ENCODE measurements around the gene PLA1A. TPM values are rescaled to one million over a fixed set of nuclear protein-coding genes. Genes with fewer than 3 reads are reported as not detected.

Gene PLA1A
- total RNA-seq, 1 donor from 2014 or later, result 15.0 TPM

DNA sequence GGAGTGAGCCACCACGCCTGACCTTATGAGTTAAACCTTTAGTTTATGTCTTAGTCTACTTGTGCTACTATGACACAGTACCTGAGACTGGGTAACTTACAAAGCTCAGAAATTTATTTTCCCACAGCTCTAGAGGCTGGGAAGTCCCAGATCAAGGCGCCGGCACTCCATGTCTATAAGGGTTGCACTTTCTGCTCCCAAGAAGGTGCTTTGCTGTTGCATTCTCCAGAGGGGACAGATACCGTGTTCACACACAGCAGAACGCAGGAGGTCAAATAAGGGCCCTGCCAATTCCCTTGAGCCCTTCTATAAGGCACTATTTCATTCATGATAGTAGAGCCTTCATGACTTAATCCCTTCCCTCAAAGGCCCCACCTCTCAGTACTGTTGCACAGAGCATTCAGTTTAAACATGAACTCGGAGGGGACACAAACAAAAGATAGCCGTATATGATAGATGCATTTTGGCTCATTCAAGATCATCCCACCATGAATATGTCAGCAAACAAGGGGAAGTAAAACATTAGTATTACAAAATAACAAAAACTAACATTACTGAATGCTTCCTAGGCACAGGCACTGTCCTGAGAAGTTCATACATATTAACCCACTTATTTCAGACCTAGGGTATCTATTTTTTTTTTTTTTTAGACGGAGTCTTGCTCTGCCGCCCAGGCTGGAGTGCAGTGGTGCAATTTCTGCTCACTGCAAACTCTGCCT lies 26.5 kb downstream of the PLA1A start:
- H3K27ac ChIP-seq, result no peak overlapping the region
- H3K4me3 ChIP-seq, result no peak overlapping the region
- no peaks in the 10 kb centered on the region for H3K36me3 ChIP-seq
- no peaks in the 10 kb centered on the region for H3K9me3 ChIP-seq
- no peaks in the 10 kb centered on the region for H3K27me3 ChIP-seq
- DNase-seq (ENCODE audit: low spot score in 2 of 2), result peak in 1 of 2 donors; percentile 45
- intact Hi-C loops (cut with DNase I), result no loop called here
- peaks cover 0 to 17% of the 10 kb centered on the region in 2 donors for H3K4me1 ChIP-seq
- TF ChIP-seq, protein P1, sequence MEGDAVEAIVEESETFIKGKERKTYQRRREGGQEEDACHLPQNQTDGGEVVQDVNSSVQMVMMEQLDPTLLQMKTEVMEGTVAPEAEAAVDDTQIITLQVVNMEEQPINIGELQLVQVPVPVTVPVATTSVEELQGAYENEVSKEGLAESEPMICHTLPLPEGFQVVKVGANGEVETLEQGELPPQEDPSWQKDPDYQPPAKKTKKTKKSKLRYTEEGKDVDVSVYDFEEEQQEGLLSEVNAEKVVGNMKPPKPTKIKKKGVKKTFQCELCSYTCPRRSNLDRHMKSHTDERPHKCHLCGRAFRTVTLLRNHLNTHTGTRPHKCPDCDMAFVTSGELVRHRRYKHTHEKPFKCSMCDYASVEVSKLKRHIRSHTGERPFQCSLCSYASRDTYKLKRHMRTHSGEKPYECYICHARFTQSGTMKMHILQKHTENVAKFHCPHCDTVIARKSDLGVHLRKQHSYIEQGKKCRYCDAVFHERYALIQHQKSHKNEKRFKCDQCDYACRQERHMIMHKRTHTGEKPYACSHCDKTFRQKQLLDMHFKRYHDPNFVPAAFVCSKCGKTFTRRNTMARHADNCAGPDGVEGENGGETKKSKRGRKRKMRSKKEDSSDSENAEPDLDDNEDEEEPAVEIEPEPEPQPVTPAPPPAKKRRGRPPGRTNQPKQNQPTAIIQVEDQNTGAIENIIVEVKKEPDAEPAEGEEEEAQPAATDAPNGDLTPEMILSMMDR (IDR thresholded peaks at IDR 0.05), result no peak

DNA sequence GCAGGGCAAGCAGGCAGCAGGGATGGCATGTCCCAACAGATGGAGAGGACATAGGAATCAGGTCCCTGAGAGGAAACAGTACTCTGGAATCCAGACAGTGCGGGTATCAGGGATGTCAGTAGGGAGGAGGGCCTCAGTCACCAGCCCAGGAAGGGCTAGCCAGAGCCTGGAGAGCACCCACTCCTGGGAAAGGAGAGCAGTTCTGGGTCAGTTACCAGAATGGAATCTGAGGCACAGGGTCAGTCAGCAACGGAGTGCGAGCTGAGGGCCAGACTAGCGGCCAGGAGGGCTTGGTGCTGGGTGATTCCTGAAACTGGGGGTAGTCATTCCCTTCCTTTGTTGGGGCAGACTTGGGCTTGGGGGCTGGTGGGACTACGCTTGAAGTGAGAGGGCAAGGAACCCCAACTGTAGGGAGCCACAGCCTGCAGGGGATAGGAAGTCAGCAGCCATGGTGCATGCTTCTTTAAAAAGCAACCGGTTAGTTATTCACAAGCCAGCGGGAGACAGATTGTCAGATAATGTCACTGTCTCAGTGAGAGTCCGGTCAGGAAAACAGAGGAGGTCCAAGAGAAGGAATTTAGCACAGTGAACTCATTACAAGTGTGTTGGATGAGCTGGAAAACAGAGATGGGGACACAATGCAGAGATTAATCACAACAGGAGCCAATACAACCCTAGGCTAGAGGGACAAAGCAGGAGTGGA lies 27.9 kb downstream of the PLA1A start:
- peak in 1 of 2 donors; percentile 55 for DNase-seq (ENCODE audit: low spot score in 2 of 2)
- H3K27ac ChIP-seq, result no peak overlapping the region
- H3K36me3 ChIP-seq, result no peaks in the 10 kb centered on the region
- H3K4me1 ChIP-seq, result peaks cover 4 to 30% of the 10 kb centered on the region in 2 donors
- intact Hi-C loops (cut with DNase I), result loop anchor here (2.0 to 5.0 kb wide), 2 partner anchors 43 to 51 kb away; partner anchors contain the start of gene COX17
- TF ChIP-seq, protein P1 (IDR thresholded peaks at IDR 0.05), result no peak
- no peaks in the 10 kb centered on the region for H3K9me3 ChIP-seq
- no peak overlapping the region for H3K4me3 ChIP-seq
- no peaks in the 10 kb centered on the region for H3K27me3 ChIP-seq

DNA sequence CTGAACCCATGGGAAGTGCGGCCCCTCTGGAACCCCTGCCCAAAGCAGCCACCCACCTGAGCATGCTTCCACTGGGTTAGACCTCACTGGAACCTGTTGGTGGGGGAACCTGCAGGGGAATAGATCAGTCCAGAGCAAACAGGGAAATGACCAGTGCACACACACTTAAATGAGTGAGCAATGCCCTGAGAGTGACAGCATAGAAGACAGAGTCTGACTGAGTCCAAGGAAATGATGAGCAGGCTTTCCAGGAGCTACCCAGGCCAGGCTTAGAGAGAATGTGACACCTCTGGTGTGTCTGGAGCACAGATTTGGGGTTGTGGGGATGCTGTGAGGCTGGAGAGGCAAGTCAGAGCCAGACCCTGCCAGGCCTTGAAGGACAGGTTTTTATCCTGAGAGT lies 28.5 kb downstream of the PLA1A start:
- Histone ChIP-seq H3K36me3 (no peaks in the 10 kb centered on the region), H3K27ac (peak overlapping the region; percentile 29 to 32), H3K4me3 (no peak overlapping the region), H3K27me3 (no peaks in the 10 kb centered on the region), H3K9me3 (no peaks in the 10 kb centered on the region), H3K4me1 (peaks cover 4 to 36% of the 10 kb centered on the region in 2 donors)
- TF ChIP-seq, protein P1 (IDR thresholded peaks at IDR 0.05), result no peak
- intact Hi-C loops (cut with DNase I), result loop anchor here (2.0 to 5.0 kb wide), 2 partner anchors 44 to 51 kb away; partner anchors contain the start of gene COX17
- DNase-seq (ENCODE audit: low spot score in 2 of 2), result peak in 1 of 2 donors; percentile 47

- Histone ChIP-seq H3K9me3 (no peaks in the 10 kb centered on the region), H3K27ac (peak overlapping the region; percentile 74 to 85)
- intact Hi-C loops (cut with DNase I), result loop anchor here (2.0 to 5.0 kb wide), 2 partner anchors 45 to 49 kb away; partner anchors contain the start of gene COX17
These were observed 29.8 kb downstream of the PLA1A start for GRCh38 chr3:119627461-119627860.

GRCh38 chr3:119628390-119628789 lies 30.7 kb downstream of the PLA1A start:
- no peak overlapping the region for H3K4me3 ChIP-seq
- H3K9me3 ChIP-seq, result no peaks in the 10 kb centered on the region
- intact Hi-C loops (cut with DNase I), result loop anchor here (5.0 kb wide), 1 partner anchor 46 kb away; no protein-coding TSS in a partner anchor
- TF ChIP-seq, protein P1 (IDR thresholded peaks at IDR 0.05), result no peak
- peak in 1 of 2 donors; percentile 61 for DNase-seq (ENCODE audit: low spot score in 2 of 2)
- no peaks in the 10 kb centered on the region for H3K27me3 ChIP-seq
- no peaks in the 10 kb centered on the region for H3K36me3 ChIP-seq
- H3K27ac ChIP-seq, result peak overlapping the region; percentile 74 to 85
- peaks cover 4 to 54% of the 10 kb centered on the region in 2 donors for H3K4me1 ChIP-seq

More at GRCh38 chr3:119627461-119627860, 29.8 kb downstream of the PLA1A start:
- H3K4me1 ChIP-seq, result peaks cover 4 to 48% of the 10 kb centered on the region in 2 donors
- TF ChIP-seq, protein P1 (IDR thresholded peaks at IDR 0.05), result no peak
- DNase-seq (ENCODE audit: low spot score in 2 of 2), result peak in 1 of 2 donors; percentile 73
- H3K36me3 ChIP-seq, result no peaks in the 10 kb centered on the region
- H3K27me3 ChIP-seq, result no peaks in the 10 kb centered on the region
- H3K4me3 ChIP-seq, result no peak overlapping the region

Data from ascending aorta (tissue), 2 donors.